Type B pancreatic cell (in vitro differentiated cells): ENCODE results near the gene PTPA. TPM values are rescaled to one million over a fixed set of nuclear protein-coding genes. Genes with fewer than 3 reads are reported as not detected.
"Not testable (repeated sequence)": the region's sequence is repeated elsewhere in the genome, so short reads cannot be mapped to it uniquely, and the experiment has no call there.

Experiments used
- DNase-seq: peaks from one replicate; pipeline ENCODE4 v3.0.0; 2021; ENCODE audit warnings: mixed read lengths; ENCODE audit not compliant: unreplicated experiment; ENCODE audit errors: extremely low spot score
- H3K27ac Mint-ChIP-seq: 2 replicates; pipeline ENCODE4 v1.8.0; 2021; ENCODE audit warnings: mild to moderate bottlenecking, mixed read lengths
- H3K27me3 Mint-ChIP-seq: 2 replicates; pipeline ENCODE4 v1.8.0; 2021; ENCODE audit warnings: mixed read lengths
- H3K36me3 Mint-ChIP-seq: 2 replicates; pipeline ENCODE4 v1.8.0; 2021; ENCODE audit warnings: mixed read lengths
- H3K4me1 Mint-ChIP-seq: one replicate; pipeline ENCODE4 v1.8.0; 2021; ENCODE audit warnings: mixed read lengths; ENCODE audit not compliant: unreplicated experiment
- H3K4me3 Mint-ChIP-seq: 2 replicates; pipeline ENCODE4 v1.8.0; 2021; ENCODE audit warnings: mild to moderate bottlenecking, mixed read lengths
- H3K9me3 Mint-ChIP-seq: 2 replicates; pipeline ENCODE4 v1.8.0; 2021; ENCODE audit warnings: mixed read lengths
- CTCF ChIP-seq: fragments of 200-600 bp; sonication (generic); conservative IDR thresholded peaks from 2 replicates; pipeline ENCODE4 v1.5.0; 2021; ENCODE audit warnings: antibody characterized with exemption, mild to moderate bottlenecking
- total RNA-seq: library from RNA; stranded (reverse); gene quantifications from 2 replicates; pipeline ENCODE4 v1.2.1, GENCODE V29; 2021; ENCODE audit warnings: low replicate concordance

PTPA gene
- total RNA-seq, 1 donor from 2014 or later, result 102 TPM

GRCh38 chr9:129125478-129125877 is 14.3 kb downstream of the PTPA start:
- no peaks in the 10 kb centered on the region for H3K9me3 Mint-ChIP-seq
- no peak overlapping the region for H3K4me3 Mint-ChIP-seq
- peaks cover 4% of the 10 kb centered on the region for H3K4me1 Mint-ChIP-seq
- peak overlapping the region; percentile 13 for H3K27ac Mint-ChIP-seq
- no peak for TF ChIP-seq CTCF
- no peak for DNase-seq
- peaks cover 19% of the 10 kb centered on the region for H3K36me3 Mint-ChIP-seq
- no peaks in the 10 kb centered on the region for H3K27me3 Mint-ChIP-seq

GRCh38 chr9:129126749-129127618 is 15.8 kb downstream of the PTPA start:
- Mint-ChIP-seq H3K27ac (peak overlapping the region; percentile 55), H3K4me3 (no peak overlapping the region), H3K9me3 (no peaks in the 10 kb centered on the region), H3K4me1 (peaks cover 7% of the 10 kb centered on the region), H3K27me3 (no peaks in the 10 kb centered on the region), H3K36me3 (peaks cover 23% of the 10 kb centered on the region)
- TF ChIP-seq CTCF, result no peak
- no peak for DNase-seq

- Mint-ChIP-seq H3K9me3 (no peaks in the 10 kb centered on the region), H3K4me3 (no peak overlapping the region), H3K27ac (no peak overlapping the region), H3K4me1 (peaks cover 11% of the 10 kb centered on the region), H3K27me3 (no peaks in the 10 kb centered on the region), H3K36me3 (peaks cover 27% of the 10 kb centered on the region)
- TF ChIP-seq CTCF, result no peak
- DNase-seq, result no peak
Measured at GRCh38 chr9:129128689-129129088, 17.5 kb downstream of the PTPA start.

GRCh38 chr9:129130271-129130670 is 19.1 kb downstream of the PTPA start:
- not testable (repeated sequence) for H3K27ac Mint-ChIP-seq, H3K27me3 Mint-ChIP-seq, H3K9me3 Mint-ChIP-seq, DNase-seq, H3K4me3 Mint-ChIP-seq, H3K4me1 Mint-ChIP-seq
- H3K36me3 Mint-ChIP-seq, result peaks cover 26% of the 10 kb centered on the region

GRCh38 chr9:129130791-129131190 is 19.6 kb downstream of the PTPA start:
- no peak for TF ChIP-seq CTCF
- no peak overlapping the region for H3K4me3 Mint-ChIP-seq
- H3K27ac Mint-ChIP-seq, result no peak overlapping the region
- DNase-seq, result no peak
- H3K9me3 Mint-ChIP-seq, result no peaks in the 10 kb centered on the region
- no peaks in the 10 kb centered on the region for H3K27me3 Mint-ChIP-seq
- H3K4me1 Mint-ChIP-seq, result peaks cover 10% of the 10 kb centered on the region
- peaks cover 29% of the 10 kb centered on the region for H3K36me3 Mint-ChIP-seq

GRCh38 chr9:129131300-129132145 is 20.3 kb downstream of the PTPA start:
- peak; percentile 89 for DNase-seq
- H3K27me3 Mint-ChIP-seq, result no peaks in the 10 kb centered on the region
- no peak overlapping the region for H3K27ac Mint-ChIP-seq
- no peak overlapping the region for H3K4me3 Mint-ChIP-seq
- peaks cover 29% of the 10 kb centered on the region for H3K36me3 Mint-ChIP-seq
- TF ChIP-seq CTCF, result peak; percentile 98
- H3K4me1 Mint-ChIP-seq, result peaks cover 10% of the 10 kb centered on the region
- no peaks in the 10 kb centered on the region for H3K9me3 Mint-ChIP-seq
